HCT116 (cell line): ENCODE results near the gene STRAP. TPM values are rescaled to one million over a fixed set of nuclear protein-coding genes. Genes with fewer than 3 reads are reported as not detected.

ENCODE experiments used
- ATAC-seq: fragments of 200-7000 bp; cut with Tn5 transposase; 2 replicates; pipeline ENCODE4 v1.9.1; 2020; ENCODE audit warnings: mild to moderate bottlenecking, moderate library complexity
- BruUV-seq: library from RNA; stranded (reverse); fragments of 400-500 nt; replicated peaks from 2 replicates; lab custom pipeline; 2021; lab: Mats Ljungman, UMichigan
- CTCF ChIA-PET: fragments of 300-600 bp; sonication (Branson Sonifier 250); formaldehyde crosslinking; loops from one replicate; lab custom pipeline; 2021; ENCODE audit warnings: antibody characterized with exemption; lab: Charles Lee
- POLR2A ChIA-PET: fragments of 300-600, 350-600 bp; sonication (Branson Sonifier 250); formaldehyde crosslinking; loops from one replicate; lab custom pipeline; 2021; ENCODE audit warnings: antibody characterized with exemption; lab: Charles Lee
- RAD21 ChIA-PET, 2 experiments: fragments of 300-600 bp; sonication (Branson Sonifier 250); formaldehyde crosslinking; loops; one replicate each; lab custom pipeline; 2023; ENCODE audit warnings: low total read pairs in 2 of 2; ENCODE audit not compliant: uncharacterized antibody in 2 of 2, unreplicated experiment in 2 of 2, low non-redundant PET in 1 of 2; lab: Charles Lee
- DNase-seq: peaks from one replicate; pipeline ENCODE4 v3.0.0-alpha.2; 2010; ENCODE audit warnings: low read depth, low spot score
- H2AFZ ChIP-seq: fragments of 200-600 bp; shearing (Covaris generic), sonication (generic); 2 replicates; pipeline ENCODE4 v1.6.1; 2017; ENCODE audit warnings: low read depth, mixed run types, mixed read lengths, antibody characterized with exemption, low read length; ENCODE audit not compliant: poor library complexity, severe bottlenecking
- H3K27ac ChIP-seq: 2 replicates; pipeline ENCODE4 v1.5.1; 2012; ENCODE audit warnings: low read depth, low read length
- H3K27me3 ChIP-seq: fragments of 200-600 bp; sonication (generic); 2 replicates; pipeline ENCODE4 v1.6.1; 2016; ENCODE audit warnings: mixed run types, low read length, mixed read lengths; ENCODE audit not compliant: insufficient read depth
- H3K36me3 ChIP-seq, 2 experiments: fragments of 200-500 bp in 1 of 2; fragments of 200-600 bp in 1 of 2; sonication (Bioruptor generic) in 1 of 2; sonication (generic) in 1 of 2; 2 replicates each; pipeline versions ENCODE4 v1.5.1 to v1.6.1; 2014 to 2016; ENCODE audit warnings: low read length in 2 of 2, inconsistent platforms in 1 of 2, mixed read lengths in 1 of 2, mixed run types in 1 of 2; ENCODE audit not compliant: insufficient read depth in 2 of 2, control insufficient read depth in 1 of 2
- H3K4me1 ChIP-seq, 2 experiments: fragments of 200-600 bp in 1 of 2; sonication (generic) in 1 of 2; 2 replicates each; pipeline versions ENCODE4 v1.5.1 to v1.6.1; 2012 to 2017; ENCODE audit warnings: low read length in 2 of 2, inconsistent platforms in 1 of 2, mild to moderate bottlenecking in 1 of 2, mixed read lengths in 1 of 2, mixed run types in 1 of 2, moderate library complexity in 1 of 2; ENCODE audit not compliant: insufficient read depth in 2 of 2, control insufficient read depth in 1 of 2
- H3K4me2 ChIP-seq: fragments of 200-600 bp; sonication (generic); 2 replicates; pipeline ENCODE4 v1.6.1; 2017; ENCODE audit warnings: mixed run types, low read length, mixed read lengths
- H3K4me3 ChIP-seq, 2 experiments: fragments of 200-600 bp in 1 of 2; sonication (generic) in 1 of 2; replicated peaks in 1 of 2; 2 replicates each; pipeline ENCODE4 v1.5.1; 2011 to 2016; ENCODE audit warnings: low read length in 2 of 2, control low read depth in 1 of 2, low read depth in 1 of 2, mild to moderate bottlenecking in 1 of 2, mixed read lengths in 1 of 2, mixed run types in 1 of 2
- H3K79me2 ChIP-seq: fragments of 200-600 bp; sonication (generic); 2 replicates; pipeline ENCODE4 v1.6.1; 2017; ENCODE audit warnings: mild to moderate bottlenecking, mixed run types, low read length, moderate library complexity, mixed read lengths; ENCODE audit not compliant: insufficient read depth
- H3K9ac ChIP-seq: fragments of 200-600 bp; sonication (generic); 2 replicates; pipeline ENCODE4 v1.6.1; 2016; ENCODE audit warnings: low read length, mixed read lengths
- H3K9me2 ChIP-seq: fragments of 200-600 bp; sonication (generic), shearing (Covaris generic); 2 replicates; pipeline ENCODE4 v1.6.1; 2017; ENCODE audit warnings: mixed run types, mild to moderate bottlenecking, moderate library complexity; ENCODE audit not compliant: insufficient read depth
- H3K9me3 ChIP-seq, 2 experiments: fragments of 200-500 bp in 1 of 2; fragments of 200-600 bp in 1 of 2; sonication (Bioruptor generic) in 1 of 2; sonication (generic) in 1 of 2; 2 replicates each; pipeline ENCODE4 v1.6.1; 2014 to 2017; ENCODE audit warnings: low read length in 2 of 2, mixed read lengths in 2 of 2, inconsistent platforms in 1 of 2, low read depth in 1 of 2, mild to moderate bottlenecking in 1 of 2, mixed run types in 1 of 2, moderate library complexity in 1 of 2; ENCODE audit not compliant: control insufficient read depth in 1 of 2, insufficient read depth in 1 of 2
- H4K20me1 ChIP-seq: fragments of 200-600 bp; sonication (generic), shearing (Covaris generic); 2 replicates; pipeline ENCODE4 v1.6.1; 2017; ENCODE audit warnings: mixed run types, mild to moderate bottlenecking, moderate library complexity; ENCODE audit not compliant: insufficient read depth
- CEBPB ChIP-seq: IDR thresholded peaks from 2 replicates; pipeline ENCODE4 v1.6.1; 2012; ENCODE audit warnings: low read depth
- EGR1 ChIP-seq: IDR thresholded peaks from 2 replicates; pipeline ENCODE4 v1.6.1; 2012; ENCODE audit warnings: low read depth
- ELF1 ChIP-seq: IDR thresholded peaks from 2 replicates; pipeline ENCODE4 v1.6.1; 2012; ENCODE audit warnings: low read depth, borderline replicate concordance
- EZH2 ChIP-seq: fragments of 200-600 bp; sonication (generic); IDR thresholded peaks from 2 replicates; pipeline ENCODE4 v1.6.1; 2017; ENCODE audit warnings: antibody characterized with exemption, mixed run types
- EZH2phosphoT487 ChIP-seq: fragments of 200-600 bp; IDR thresholded peaks from 2 replicates; pipeline ENCODE4 v1.6.1; 2018; ENCODE audit warnings: antibody characterized with exemption, borderline replicate concordance
- JUND ChIP-seq: IDR thresholded peaks from 2 replicates; pipeline ENCODE4 v1.6.1; 2012
- POLR2A ChIP-seq: IDR thresholded peaks from 2 replicates; pipeline ENCODE4 v1.7.0; 2011; ENCODE audit warnings: borderline replicate concordance; ENCODE audit not compliant: insufficient read depth, insufficient read length; ENCODE audit errors: extremely low read depth
- SP1 ChIP-seq: IDR thresholded peaks from 2 replicates; pipeline ENCODE4 v1.6.1; 2012; ENCODE audit warnings: low read depth
- TCF7L2 ChIP-seq: IDR thresholded peaks from 2 replicates; pipeline ENCODE4 v1.7.0; 2011; ENCODE audit warnings: borderline replicate concordance, inconsistent platforms; ENCODE audit not compliant: insufficient read depth, insufficient read length; ENCODE audit errors: extremely low read depth
- YY1 ChIP-seq: IDR thresholded peaks from 2 replicates; pipeline ENCODE4 v1.6.1; 2011; ENCODE audit warnings: low read length, low read depth, moderate library complexity, mild to moderate bottlenecking; ENCODE audit not compliant: insufficient replicate concordance; ENCODE audit errors: extremely low read depth
- ZFX ChIP-seq: fragments of 450-650 bp; IDR thresholded peaks from 2 replicates; pipeline ENCODE4 v1.6.1; 2017
- ZNF274 ChIP-seq: fragments of 200-500 bp; sonication (Bioruptor generic); IDR thresholded peaks from 2 replicates; pipeline ENCODE4 v1.6.1; 2014; ENCODE audit warnings: mild to moderate bottlenecking, low read depth, low read length, inconsistent platforms
- intact Hi-C: fragments of 100-400 bp; cut with micrococcal nuclease; formaldehyde crosslinking; loops from 2 replicates; pipeline ENCODE4 v1.10.0; 2022
- total RNA-seq: library from RNA; stranded (reverse); gene quantifications from one replicate; pipeline ENCODE4 v1.2.1, GENCODE V29; 2021; ENCODE audit not compliant: unreplicated experiment
- TF ChIP-seq, protein P1 (sequence below): IDR thresholded peaks from 2 replicates; pipeline ENCODE4 v1.6.1; 2012; ENCODE audit warnings: low read depth
- TF ChIP-seq, protein P2 (sequence below), 3 experiments: fragments of 200-600 bp in 1 of 3; sonication (generic) in 1 of 3; IDR thresholded peaks in 2 of 3; conservative IDR thresholded peaks in 1 of 3; 2 replicates each; pipeline ENCODE4 v1.5.1; 2012 to 2017; ENCODE audit warnings: low read depth in 2 of 3, low read length in 2 of 3, antibody characterized with exemption in 1 of 3, borderline replicate concordance in 1 of 3, control low read depth in 1 of 3, mild to moderate bottlenecking in 1 of 3, mixed read lengths in 1 of 3, mixed run types in 1 of 3, moderate library complexity in 1 of 3; ENCODE audit not compliant: insufficient read depth in 1 of 3
- TF ChIP-seq, protein P3 (sequence below): IDR thresholded peaks from 2 replicates; pipeline ENCODE4 v1.6.1; 2012
- TF ChIP-seq, protein P4 (sequence below): IDR thresholded peaks from 2 replicates; pipeline ENCODE4 v1.6.1; 2012

The STRAP gene
- total RNA-seq, 1 experiment from 2014 or later: 156 TPM

DNA sequence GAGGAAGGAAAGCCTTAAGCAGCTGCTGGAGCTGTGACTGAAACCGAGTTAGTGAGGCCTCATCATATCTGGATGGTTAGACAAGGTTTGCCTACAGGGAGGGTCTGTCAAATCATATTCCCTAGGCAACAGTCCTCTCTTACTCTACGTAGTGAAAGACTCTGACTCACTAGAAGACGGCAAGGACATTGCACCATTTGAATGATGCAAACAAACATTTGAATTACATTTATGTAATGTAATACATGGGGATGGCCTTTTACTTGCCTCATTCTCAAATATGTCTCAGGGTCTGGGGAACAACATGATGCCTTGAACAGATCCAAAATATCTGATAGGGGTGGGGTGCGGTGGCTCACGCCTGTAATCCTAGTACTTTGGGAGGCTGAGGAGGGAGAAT is 29.8 kb upstream of the STRAP start:
- intact Hi-C loops: loop anchor here (5.0 kb wide), 1 partner anchor 80 kb away; no protein-coding TSS in a partner anchor
- H3K9me2 ChIP-seq: no peaks in the 10 kb centered on the region
- no peaks in the 10 kb centered on the region for H3K79me2 ChIP-seq
- ChIA-PET RAD21 (no interaction called here), POLR2A (no interaction called here), CTCF (no interaction called here)
- H2AFZ ChIP-seq: no peak overlapping the region
- H3K27me3 ChIP-seq: no peaks in the 10 kb centered on the region
- no peak overlapping the region for H3K4me3 ChIP-seq
- no peak overlapping the region for H3K27ac ChIP-seq
- no peak for ATAC-seq
- no peak overlapping the region for H3K4me2 ChIP-seq
- peaks cover 2 to 13% of the 10 kb centered on the region in 2 experiments; a peak in 3 of 4 replicates for H3K4me1 ChIP-seq
- BruUV-seq: no TSS peak
- no peaks in the 10 kb centered on the region for H3K36me3 ChIP-seq
- no peak overlapping the region for H3K9ac ChIP-seq
- DNase-seq: no peak
- no peaks in the 10 kb centered on the region for H4K20me1 ChIP-seq
- TF ChIP-seq POLR2A (no peak), CEBPB (peak; percentile 38; the same call in 1 of the 2 replicates)
- no peaks in the 10 kb centered on the region for H3K9me3 ChIP-seq

DNA sequence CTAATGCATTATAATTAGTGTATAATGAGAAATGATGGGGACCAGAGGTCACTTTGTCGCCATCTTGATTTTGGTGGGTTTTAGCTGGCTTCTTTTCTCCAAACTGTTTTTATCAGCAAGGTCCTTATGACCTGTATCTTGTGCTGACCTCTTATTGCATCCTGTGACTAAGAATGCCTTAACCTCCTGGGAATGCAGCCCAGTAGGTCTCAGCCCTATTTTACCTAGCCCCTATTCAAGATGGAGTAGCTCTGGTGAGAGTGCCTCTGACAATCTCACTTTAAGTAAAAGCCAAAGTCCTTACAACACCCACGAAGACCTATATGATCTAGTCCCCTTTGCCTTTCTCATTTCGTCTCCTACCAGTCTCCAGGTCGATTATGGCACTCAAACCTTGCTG is 28.3 kb upstream of the STRAP start:
- Histone ChIP-seq H3K36me3 (no peaks in the 10 kb centered on the region), H3K9me3 (no peaks in the 10 kb centered on the region), H3K27ac (no peak overlapping the region), H2AFZ (no peak overlapping the region), H3K9me2 (no peaks in the 10 kb centered on the region), H3K9ac (no peak overlapping the region), H3K4me2 (no peak overlapping the region), H3K79me2 (no peaks in the 10 kb centered on the region), H4K20me1 (no peaks in the 10 kb centered on the region), H3K4me1 (peaks cover 2 to 13% of the 10 kb centered on the region in 2 experiments; a peak in 3 of 4 replicates), H3K27me3 (no peaks in the 10 kb centered on the region), H3K4me3 (no peak overlapping the region)
- ATAC-seq: no peak
- RAD21 ChIA-PET: no interaction called here
- DNase-seq: no peak
- intact Hi-C loops: loop anchor here (5.0 kb wide), 1 partner anchor 82 kb away; no protein-coding TSS in a partner anchor
- POLR2A ChIA-PET: no interaction called here
- CTCF ChIA-PET: no interaction called here
- BruUV-seq: no TSS peak
- no peak for TF ChIP-seq ZNF274
- no peak for TF ChIP-seq JUND
- no peak for TF ChIP-seq YY1
- no peak for TF ChIP-seq POLR2A
- TF ChIP-seq EGR1: no peak
- no peak for TF ChIP-seq EZH2
- TF ChIP-seq, protein P1, sequence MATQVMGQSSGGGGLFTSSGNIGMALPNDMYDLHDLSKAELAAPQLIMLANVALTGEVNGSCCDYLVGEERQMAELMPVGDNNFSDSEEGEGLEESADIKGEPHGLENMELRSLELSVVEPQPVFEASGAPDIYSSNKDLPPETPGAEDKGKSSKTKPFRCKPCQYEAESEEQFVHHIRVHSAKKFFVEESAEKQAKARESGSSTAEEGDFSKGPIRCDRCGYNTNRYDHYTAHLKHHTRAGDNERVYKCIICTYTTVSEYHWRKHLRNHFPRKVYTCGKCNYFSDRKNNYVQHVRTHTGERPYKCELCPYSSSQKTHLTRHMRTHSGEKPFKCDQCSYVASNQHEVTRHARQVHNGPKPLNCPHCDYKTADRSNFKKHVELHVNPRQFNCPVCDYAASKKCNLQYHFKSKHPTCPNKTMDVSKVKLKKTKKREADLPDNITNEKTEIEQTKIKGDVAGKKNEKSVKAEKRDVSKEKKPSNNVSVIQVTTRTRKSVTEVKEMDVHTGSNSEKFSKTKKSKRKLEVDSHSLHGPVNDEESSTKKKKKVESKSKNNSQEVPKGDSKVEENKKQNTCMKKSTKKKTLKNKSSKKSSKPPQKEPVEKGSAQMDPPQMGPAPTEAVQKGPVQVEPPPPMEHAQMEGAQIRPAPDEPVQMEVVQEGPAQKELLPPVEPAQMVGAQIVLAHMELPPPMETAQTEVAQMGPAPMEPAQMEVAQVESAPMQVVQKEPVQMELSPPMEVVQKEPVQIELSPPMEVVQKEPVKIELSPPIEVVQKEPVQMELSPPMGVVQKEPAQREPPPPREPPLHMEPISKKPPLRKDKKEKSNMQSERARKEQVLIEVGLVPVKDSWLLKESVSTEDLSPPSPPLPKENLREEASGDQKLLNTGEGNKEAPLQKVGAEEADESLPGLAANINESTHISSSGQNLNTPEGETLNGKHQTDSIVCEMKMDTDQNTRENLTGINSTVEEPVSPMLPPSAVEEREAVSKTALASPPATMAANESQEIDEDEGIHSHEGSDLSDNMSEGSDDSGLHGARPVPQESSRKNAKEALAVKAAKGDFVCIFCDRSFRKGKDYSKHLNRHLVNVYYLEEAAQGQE: no peak
- no peak for TF ChIP-seq ZFX
- TF ChIP-seq ELF1: no peak
- TF ChIP-seq, protein P2, sequence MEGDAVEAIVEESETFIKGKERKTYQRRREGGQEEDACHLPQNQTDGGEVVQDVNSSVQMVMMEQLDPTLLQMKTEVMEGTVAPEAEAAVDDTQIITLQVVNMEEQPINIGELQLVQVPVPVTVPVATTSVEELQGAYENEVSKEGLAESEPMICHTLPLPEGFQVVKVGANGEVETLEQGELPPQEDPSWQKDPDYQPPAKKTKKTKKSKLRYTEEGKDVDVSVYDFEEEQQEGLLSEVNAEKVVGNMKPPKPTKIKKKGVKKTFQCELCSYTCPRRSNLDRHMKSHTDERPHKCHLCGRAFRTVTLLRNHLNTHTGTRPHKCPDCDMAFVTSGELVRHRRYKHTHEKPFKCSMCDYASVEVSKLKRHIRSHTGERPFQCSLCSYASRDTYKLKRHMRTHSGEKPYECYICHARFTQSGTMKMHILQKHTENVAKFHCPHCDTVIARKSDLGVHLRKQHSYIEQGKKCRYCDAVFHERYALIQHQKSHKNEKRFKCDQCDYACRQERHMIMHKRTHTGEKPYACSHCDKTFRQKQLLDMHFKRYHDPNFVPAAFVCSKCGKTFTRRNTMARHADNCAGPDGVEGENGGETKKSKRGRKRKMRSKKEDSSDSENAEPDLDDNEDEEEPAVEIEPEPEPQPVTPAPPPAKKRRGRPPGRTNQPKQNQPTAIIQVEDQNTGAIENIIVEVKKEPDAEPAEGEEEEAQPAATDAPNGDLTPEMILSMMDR (IDR thresholded peaks at IDR 0.05 in 2 of 3, conservative IDR thresholded peaks at IDR 0.05 in 1 of 3; ENCODE audit: borderline replicate concordance in 1 of 3, insufficient read depth in 1 of 3, low read depth in 2 of 3, low read length in 2 of 3): no peak
- TF ChIP-seq, protein P3, sequence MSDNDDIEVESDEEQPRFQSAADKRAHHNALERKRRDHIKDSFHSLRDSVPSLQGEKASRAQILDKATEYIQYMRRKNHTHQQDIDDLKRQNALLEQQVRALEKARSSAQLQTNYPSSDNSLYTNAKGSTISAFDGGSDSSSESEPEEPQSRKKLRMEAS: no peak
- no peak for TF ChIP-seq TCF7L2
- TF ChIP-seq, protein P4, sequence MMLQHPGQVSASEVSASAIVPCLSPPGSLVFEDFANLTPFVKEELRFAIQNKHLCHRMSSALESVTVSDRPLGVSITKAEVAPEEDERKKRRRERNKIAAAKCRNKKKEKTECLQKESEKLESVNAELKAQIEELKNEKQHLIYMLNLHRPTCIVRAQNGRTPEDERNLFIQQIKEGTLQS: no peak
- no peak for TF ChIP-seq SP1
- TF ChIP-seq EZH2phosphoT487: no peak
